K562 (cell line): Measurements from ENCODE around the gene GCK.

ENCODE experiments used
- ATF3 ChIP-seq, 2 experiments: fragments of 450-650 bp in 1 of 2; sonication (generic) in 1 of 2; formaldehyde crosslinking in 1 of 2; IDR thresholded peaks in 1 of 2; conservative IDR thresholded peaks in 1 of 2; 2 replicates each; pipeline versions ENCODE4 v1.6.1 to v1.8.1; 2016 to 2023; ENCODE audit warnings: mild to moderate bottlenecking in 2 of 2, moderate library complexity in 2 of 2, inconsistent platforms in 1 of 2, missing genetic modification reagents in 1 of 2
- CBFA2T3 ChIP-seq: fragments of 450-650 bp; IDR thresholded peaks from 2 replicates; pipeline ENCODE4 v1.6.1; 2017
- CTCF ChIP-seq, 3 experiments: IDR thresholded peaks in 2 of 3; conservative IDR thresholded peaks in 1 of 3; 2 replicates each; pipeline ENCODE4 v1.5.1; 2011 to 2012; ENCODE audit warnings: low read length in 3 of 3, mild to moderate bottlenecking in 3 of 3, control low read depth in 2 of 3, improper control_type of control experiment in 1 of 3, inconsistent platforms in 1 of 3, low read depth in 1 of 3, mixed read lengths in 1 of 3, moderate library complexity in 1 of 3; ENCODE audit not compliant: insufficient read depth in 2 of 3
- DNMT1 ChIP-seq: fragments of 450-650 bp; IDR thresholded peaks from 2 replicates; pipeline ENCODE4 v1.6.1; 2016; ENCODE audit warnings: antibody characterized with exemption, mild to moderate bottlenecking
- ETV6 ChIP-seq, 3 experiments: fragments of 150-350 bp in 1 of 3; sonication (generic) in 1 of 3; formaldehyde crosslinking in 1 of 3; IDR thresholded peaks; 2 replicates each; pipeline versions ENCODE4 v1.6.1 to v1.8.0; 2014 to 2022; ENCODE audit warnings: borderline replicate concordance in 2 of 3, low read depth in 2 of 3, antibody characterized with exemption in 1 of 3, low read length in 1 of 3, mild to moderate bottlenecking in 1 of 3, missing genetic modification reagents in 1 of 3
- HNRNPK ChIP-seq: fragments of 200-400 bp; formaldehyde crosslinking; IDR thresholded peaks from one replicate; pipeline ENCODE4 v1.6.1; 2018; ENCODE audit warnings: mild to moderate bottlenecking, low read depth, low read length; ENCODE audit not compliant: poor library complexity, severe bottlenecking
- L3MBTL2 ChIP-seq: fragments of 450-650 bp; IDR thresholded peaks from 2 replicates; pipeline ENCODE4 v1.6.1; 2016; ENCODE audit warnings: mild to moderate bottlenecking, moderate library complexity
- POLR2AphosphoS5 ChIP-seq: IDR thresholded peaks from 2 replicates; pipeline ENCODE4 v1.6.1; 2011; ENCODE audit warnings: mild to moderate bottlenecking, low read depth, low read length, moderate library complexity; ENCODE audit not compliant: control insufficient read depth, insufficient read depth
- RBBP5 ChIP-seq: fragments of 200-600 bp; sonication (generic); IDR thresholded peaks from 2 replicates; pipeline ENCODE4 v1.6.1; 2012; ENCODE audit warnings: borderline replicate concordance, mild to moderate bottlenecking, low read length, control low read depth, inconsistent platforms; ENCODE audit not compliant: insufficient read depth, poor library complexity, severe bottlenecking
- SRSF9 ChIP-seq: fragments of 200-400 bp; formaldehyde crosslinking; IDR thresholded peaks from 2 replicates; pipeline ENCODE4 v1.6.1; 2017; ENCODE audit warnings: low read depth, low read length, borderline replicate concordance
- USF2 ChIP-seq: sonication (generic); formaldehyde crosslinking; IDR thresholded peaks from 2 replicates; pipeline ENCODE4 v1.5.0; 2020; ENCODE audit warnings: missing genetic modification reagents

- TF ChIP-seq RBBP5 (no peak), CTCF (IDR thresholded peaks at IDR 0.05 in 2 of 3, conservative IDR thresholded peaks at IDR 0.05 in 1 of 3; ENCODE audit: insufficient read depth in 2 of 3, low read depth in 1 of 3, low read length in 3 of 3) (no peak), CBFA2T3 (no peak), SRSF9 (no peak), ETV6 (IDR thresholded peaks at IDR 0.05; ENCODE audit: borderline replicate concordance in 1 of 2, low read depth in 2 of 2, low read length in 1 of 2) (no peak), ETV6 (CRISPR knock-in tag; IDR thresholded peaks at IDR 0.05; ENCODE audit: borderline replicate concordance) (no peak), USF2 (CRISPR knock-in tag) (no peak), DNMT1 (no peak), L3MBTL2 (no peak), POLR2AphosphoS5 (no peak), HNRNPK (no peak), ATF3 (IDR thresholded peaks at IDR 0.05) (no peak), ATF3 (CRISPR knock-in tag; conservative IDR thresholded peaks at IDR 0.05) (no peak)
Observed at GRCh38 chr7:44206008-44206407, 16.8 kb upstream of the GCK start.
